RKO (cell line): ENCODE data around the gene SNRPA.
A peak's percentile ranks its signal among the peaks of the same experiment; 100 is the strongest.
"Not testable (repeated sequence)": the region's sequence is repeated elsewhere in the genome, so short reads cannot be mapped to it uniquely, and the experiment has no call there.

ENCODE experiments used
- DNase-seq: peaks from one replicate; pipeline ENCODE4 v3.0.0-alpha.2; 2016; ENCODE audit warnings: low spot score

SNRPA gene

GRCh38 chr19:40745402-40745780 is 5.6 kb upstream of the SNRPA start:
- no peak for DNase-seq

- no peak for DNase-seq
Measured at GRCh38 chr19:40747536-40747935, 3.5 kb upstream of the SNRPA start.

DNA sequence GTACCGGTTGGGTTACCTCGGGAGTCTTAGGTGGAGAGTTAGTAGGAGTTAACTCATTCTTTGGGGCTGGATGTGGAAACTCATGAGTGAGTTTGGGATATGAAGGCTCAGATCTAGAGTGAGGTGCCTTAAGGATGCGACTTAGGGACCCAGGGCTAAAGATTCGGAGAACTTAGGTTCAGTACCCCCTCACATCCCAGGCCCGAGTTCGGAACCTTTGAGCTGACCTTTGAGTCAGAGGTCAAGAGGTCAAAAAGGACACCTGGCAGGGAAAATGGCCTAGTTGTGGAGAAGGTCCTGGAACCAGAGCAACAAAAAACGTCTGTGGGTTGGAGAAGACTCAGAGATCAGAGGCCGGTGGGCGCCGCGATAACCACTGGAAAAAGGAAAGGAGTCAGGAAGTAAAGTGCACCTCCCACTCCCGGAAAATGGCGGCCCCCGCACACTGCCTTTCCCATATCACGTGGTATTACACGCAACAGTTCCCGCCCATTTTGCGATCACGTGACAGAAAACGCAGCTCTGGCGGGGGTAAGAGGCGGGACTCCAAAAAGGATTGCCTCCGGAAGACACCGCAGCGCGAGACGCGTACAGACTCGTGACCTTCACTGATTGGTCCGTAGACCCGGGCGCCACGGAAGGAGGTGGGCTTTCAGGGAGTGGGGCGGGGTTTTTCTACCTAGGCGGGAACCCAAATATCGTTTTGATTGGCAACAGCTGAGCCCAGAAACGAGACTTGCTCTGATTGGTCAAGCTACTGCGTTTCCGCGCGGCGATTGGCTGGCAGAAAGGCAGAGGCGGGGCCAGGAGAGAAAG is 737 bp upstream of the SNRPA start, which contains the start of gene ACTMAP:
Gene ACTMAP, minus strand, starts transcription at position 420 of the 816 bp plus-strand sequence. CDS start 674 bp downstream, outside the sequence.
- DNase-seq, result peak; percentile 100

DNA sequence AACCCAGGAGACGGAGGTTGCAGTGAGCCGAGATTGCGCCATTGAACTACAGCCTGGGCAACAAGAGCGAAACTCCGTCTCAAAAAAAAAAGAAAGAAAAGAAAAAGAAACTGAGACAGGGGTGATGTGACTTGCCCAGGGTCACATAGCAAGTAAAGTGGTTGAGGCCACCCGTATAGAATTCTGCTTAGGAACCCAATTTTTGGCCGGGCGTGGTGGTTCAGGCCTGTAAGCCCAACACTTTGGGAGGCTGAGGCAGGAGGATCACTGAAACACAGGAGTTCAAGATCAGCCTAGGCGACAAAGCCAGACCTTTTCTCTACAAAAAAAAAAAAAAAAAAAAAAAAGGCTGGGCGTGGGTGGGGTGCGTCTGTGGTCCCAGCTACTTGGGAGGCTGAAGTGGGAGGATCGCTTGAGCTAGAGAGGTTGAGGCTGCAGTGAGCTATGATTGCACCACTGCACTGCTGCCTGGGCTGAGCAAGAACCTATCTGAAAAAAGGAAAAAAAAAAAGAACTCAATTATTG is 1.3 kb downstream of the SNRPA start:
- DNase-seq, result peak; percentile 24

DNA sequence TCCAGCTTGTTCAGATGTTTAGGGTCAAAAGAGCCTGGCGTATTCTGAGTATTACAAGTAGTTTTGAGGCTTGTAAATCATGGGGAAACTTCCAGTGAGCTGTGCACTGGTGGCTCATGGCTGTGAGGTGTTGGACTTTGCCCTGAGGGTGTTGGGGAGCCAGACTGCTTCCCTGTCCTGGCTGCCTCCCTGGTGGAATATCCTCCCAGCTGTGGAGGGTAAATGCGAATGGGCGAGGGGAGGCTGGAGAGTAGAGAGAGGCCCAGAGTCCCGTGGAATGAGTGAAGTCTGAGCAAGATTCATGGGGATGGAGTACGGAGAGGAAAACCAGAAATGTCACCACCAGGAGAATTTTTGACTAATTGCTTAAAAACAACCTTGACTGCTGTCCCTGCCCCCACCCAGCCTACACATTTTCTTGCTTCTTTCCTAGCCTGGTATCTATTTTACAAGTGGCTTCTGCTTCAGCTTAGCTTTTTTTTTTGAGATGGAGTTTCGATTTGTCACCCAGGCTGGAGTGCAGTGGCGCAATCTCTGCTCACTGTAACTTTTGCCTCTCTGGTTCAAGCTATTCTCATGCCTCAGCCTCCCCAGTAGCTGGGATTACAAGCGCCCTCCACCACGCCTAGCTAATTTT is 3.7 kb downstream of the SNRPA start:
- peak; percentile 55 for DNase-seq

- DNase-seq, result no peak
Measured at GRCh38 chr19:40755248-40755624, 4.2 kb downstream of the SNRPA start.

- no peak for DNase-seq
Measured at GRCh38 chr19:40755791-40756190, 4.8 kb downstream of the SNRPA start.

GRCh38 chr19:40756502-40757110 is 5.6 kb downstream of the SNRPA start:
- DNase-seq, result no peak

DNA sequence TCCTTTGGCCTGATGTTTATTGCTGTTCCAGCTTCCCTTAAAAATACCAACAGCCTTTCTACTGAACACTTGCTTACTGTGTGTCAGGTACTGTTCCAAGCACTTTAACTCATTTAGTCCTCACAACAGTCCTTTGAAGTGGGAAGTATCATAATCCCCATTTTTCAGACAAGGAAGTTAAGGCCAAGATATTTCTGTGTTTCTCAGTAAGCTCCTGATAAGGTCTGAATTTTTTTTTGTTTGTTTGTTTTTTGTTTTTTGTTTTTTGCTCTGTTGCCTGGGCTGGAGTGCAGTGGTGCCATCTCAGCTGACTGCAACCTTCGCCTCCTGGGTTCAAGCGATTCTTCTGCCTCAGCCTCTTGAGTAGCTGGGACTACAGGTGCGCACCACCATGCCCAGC is 7.5 kb downstream of the SNRPA start:
- no peak for DNase-seq

- DNase-seq, result no peak
Measured at GRCh38 chr19:40759352-40759751, 8.3 kb downstream of the SNRPA start.

GRCh38 chr19:40762754-40763470 is 11.9 kb downstream of the SNRPA start:
- DNase-seq, result no peak

GRCh38 chr19:40763526-40763925 is 12.5 kb downstream of the SNRPA start:
- DNase-seq, result no peak

DNA sequence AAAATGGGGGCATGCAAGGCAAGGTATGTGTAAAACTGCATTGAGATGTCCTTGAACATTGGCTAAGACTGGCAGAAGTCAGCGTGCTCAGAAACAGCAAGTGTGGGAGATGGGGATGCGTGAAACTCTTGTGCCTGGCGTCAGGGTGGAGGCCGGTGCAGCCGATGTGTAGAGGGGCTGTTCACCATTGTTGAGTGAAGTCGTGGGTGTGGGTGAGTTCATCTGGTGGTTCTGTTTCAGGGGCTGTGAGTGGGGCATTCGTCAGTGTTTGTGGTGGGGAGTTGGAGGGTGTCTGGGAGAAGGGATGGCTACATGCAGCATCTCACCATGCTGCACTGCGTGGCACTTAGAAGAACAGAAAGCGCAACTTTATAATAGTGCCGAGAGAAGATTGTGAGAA is 13.0 kb downstream of the SNRPA start:
- no peak for DNase-seq

GRCh38 chr19:40766385-40766784 is 15.4 kb downstream of the SNRPA start:
- DNase-seq, result not testable (repeated sequence)

DNA sequence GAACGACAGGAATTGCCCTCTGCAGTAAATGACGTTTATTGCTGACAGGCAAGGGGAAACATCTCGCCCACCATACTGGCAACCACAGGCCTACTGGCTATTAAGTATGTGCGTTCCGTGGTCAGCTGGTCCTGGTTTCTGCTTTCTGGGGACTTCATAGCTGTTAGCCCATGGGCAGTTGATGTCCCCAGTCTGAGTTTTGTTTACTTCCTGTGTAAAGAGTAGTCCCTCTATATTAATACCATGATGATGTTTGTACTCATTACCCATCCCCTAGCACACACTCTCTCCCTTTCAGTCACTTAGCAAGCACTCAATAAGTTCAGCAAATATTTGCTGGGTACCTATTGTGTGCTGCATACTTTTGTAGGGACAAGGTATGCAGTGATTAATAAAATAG is 17.9 kb downstream of the SNRPA start:
- DNase-seq, result no peak

DNA sequence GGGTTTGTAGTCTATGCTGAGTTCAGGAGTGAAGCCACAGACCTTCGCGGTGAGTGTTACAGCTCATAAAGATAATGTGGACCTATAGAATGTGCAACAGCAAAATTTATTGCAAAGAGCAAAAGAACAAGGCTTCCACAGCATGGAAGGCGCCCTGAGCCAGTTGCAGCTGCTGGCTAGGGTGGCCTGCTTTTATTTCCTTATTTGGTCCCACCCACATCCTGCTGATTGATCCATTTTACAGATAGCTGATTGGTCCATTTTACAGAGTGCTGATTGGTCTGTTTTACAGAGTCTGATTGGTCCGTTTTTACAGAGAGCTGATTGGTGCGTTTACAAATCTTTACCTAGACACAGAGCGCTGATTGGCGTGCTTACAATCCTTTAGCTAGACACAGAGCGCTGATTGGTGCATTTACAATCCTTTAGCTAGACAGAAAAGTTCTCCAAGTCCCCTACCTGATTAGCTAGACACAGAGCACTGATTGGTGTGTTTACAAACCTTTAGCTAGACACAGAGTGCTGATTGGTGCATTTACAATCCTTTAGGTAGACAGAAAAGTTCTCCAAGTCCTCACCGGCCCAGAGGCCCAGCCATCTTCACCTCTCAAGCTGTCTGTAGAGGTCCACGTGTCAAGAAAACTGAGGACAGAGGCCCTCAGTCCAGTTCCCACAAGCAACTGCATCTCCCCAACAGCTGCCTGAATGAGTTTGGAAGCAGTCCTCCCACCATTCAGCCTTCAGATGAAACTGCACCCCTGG is 20.3 kb downstream of the SNRPA start:
- DNase-seq, result peak; percentile 51

- DNase-seq, result no peak
Measured at GRCh38 chr19:40774916-40775631, 24.1 kb downstream of the SNRPA start, which contains the start of gene MIA. Gene MIA, plus strand, starts transcription at chr19:40775521. Its CDS starts 22 bp downstream, at chr19:40775543.

GRCh38 chr19:40775632-40776022 is 24.6 kb downstream of the SNRPA start:
- no peak for DNase-seq

GRCh38 chr19:40776364-40776763 is 25.4 kb downstream of the SNRPA start:
- DNase-seq, result no peak

DNA sequence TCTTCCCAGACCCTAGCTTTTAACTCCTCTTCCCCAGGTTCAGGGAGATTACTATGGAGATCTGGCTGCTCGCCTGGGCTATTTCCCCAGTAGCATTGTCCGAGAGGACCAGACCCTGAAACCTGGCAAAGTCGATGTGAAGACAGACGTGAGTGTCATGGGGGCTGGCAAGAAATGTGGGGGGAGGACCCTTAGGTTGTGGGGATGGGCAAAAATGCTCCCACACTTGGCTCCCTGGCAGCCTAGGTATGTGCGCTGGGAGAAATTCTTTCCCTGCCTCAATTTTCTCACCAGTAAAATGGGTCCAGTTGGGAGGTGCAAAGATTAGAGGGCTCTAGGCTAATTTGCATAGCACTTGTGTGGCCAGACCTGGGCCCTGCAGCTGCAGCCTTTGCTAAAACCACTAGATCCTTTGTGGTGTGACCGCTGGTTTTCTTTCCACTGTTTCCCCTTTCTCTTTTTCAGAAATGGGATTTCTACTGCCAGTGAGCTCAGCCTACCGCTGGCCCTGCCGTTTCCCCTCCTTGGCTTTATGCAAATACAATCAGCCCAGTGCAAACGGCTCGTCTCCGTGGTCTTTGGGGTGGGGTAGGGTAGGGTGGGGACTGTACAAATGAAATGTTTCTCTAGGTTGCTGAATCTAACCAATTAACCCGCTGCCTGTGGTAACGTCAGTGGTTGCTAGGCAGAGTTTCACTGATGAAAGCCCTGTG is 26.1 kb downstream of the SNRPA start:
- DNase-seq, result peak; percentile 90
